NCI-H82 (cell line): ENCODE measurements around the gene C1orf53.
A peak's percentile ranks its signal among the peaks of the same experiment; 100 is the strongest.
"Not testable (repeated sequence)": the region's sequence is repeated elsewhere in the genome, so short reads cannot be mapped to it uniquely, and the experiment has no call there.

ENCODE experiments used
- DNase-seq: peaks from one replicate; lab custom pipeline; 2025; lab: John Stamatoyannopoulos, UW

The C1orf53 gene

DNA sequence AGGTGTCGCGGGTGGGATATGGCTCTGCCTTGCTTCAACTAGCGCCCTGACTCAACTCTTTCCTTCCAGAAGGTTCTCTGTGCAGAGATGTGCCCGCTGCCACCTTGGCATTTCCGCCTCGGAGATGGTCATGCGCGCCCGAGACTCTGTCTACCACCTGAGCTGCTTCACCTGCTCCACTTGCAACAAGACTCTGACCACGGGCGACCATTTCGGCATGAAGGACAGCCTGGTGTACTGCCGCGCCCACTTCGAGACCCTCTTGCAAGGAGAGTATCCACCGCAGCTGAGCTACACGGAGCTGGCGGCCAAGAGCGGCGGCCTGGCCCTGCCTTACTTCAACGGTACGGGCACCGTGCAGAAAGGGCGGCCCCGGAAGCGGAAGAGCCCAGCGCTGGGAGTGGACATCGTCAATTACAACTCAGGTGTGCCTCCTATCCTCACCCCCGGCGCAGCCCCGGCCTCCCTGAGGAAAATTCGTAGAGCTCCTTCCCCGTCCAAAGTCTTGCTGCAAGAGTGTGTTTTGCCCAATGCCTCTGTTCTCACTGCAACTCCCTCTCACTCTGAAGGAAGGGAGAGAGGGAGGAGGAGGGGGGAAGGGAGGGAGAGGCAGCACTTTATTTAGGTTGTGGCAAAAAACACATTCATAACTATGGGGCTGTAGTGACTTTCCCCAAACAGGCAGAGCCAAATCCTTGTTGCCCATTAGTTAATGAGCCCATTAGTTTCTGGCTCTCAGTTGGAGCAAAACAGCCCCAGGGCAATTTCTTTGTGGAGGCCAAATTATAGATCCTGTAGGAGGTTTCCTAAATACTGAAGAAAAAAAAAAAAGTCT lies 19.0 kb downstream of the C1orf53 start:
- DNase-seq = no peak

DNA sequence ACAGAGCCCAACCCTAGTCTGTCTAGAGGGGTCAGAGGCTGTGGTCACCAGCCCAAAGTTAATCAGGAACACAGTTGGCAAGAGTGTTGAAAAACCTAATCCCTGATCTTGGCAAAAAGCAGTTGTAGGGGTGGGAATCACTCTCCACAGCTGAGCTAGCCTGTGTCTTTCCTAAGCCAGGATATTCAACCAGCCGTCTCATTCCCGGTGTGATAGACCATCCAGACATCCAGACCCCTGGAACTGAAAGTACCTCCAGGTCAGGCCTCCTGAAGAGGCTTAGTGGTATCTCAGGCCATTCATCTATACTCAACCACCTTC lies 19.6 kb downstream of the C1orf53 start:
- no peak for DNase-seq

DNA sequence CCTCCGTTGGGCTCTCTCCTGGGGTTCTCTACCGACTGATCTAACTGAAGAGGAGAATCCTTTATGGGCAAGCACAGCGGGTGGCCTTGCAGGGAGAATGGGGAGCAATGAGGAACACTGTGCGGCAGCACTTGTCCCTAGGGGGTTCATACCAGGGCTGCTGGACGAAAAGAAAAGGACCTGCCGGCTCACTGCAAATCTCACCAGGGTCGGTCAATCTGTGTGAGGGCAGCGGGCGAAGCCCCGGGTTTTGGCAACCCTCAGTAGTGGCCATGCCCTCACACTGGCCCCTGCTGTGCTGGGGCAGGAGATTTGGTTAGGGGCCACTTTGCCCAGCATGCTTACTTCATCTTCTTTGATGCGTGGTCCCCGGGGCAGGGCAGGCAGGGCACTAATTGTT lies 20.6 kb downstream of the C1orf53 start:
- DNase-seq = no peak

DNA sequence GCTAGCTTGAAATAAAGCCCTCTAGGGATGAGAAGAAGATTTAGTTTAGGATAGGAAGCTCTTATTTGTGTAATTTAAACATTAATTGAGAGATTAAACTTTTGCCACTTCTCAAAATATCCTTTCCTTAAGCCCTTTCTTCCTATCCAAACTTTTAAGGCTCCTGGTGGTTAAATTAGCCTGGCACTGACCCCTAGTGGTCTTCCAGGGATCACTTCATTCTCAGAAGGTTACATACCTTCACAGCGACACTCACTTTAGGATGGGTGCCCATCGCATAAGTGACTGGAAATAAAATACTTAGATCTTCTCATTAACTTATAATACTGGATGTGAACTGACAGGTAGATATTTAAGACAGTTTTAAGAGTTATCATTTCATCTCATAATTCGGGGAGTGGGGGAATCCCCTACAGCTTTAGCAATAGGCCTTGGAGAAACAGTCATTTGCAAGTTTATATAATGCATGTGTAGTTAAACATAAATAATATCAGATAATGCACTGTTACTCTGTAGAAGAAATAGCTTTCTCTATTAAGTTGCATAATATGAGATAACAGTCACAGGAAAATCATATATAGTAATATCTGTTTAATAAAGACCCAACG lies 22.2 kb downstream of the C1orf53 start:
- peak; percentile 83 for DNase-seq

DNA sequence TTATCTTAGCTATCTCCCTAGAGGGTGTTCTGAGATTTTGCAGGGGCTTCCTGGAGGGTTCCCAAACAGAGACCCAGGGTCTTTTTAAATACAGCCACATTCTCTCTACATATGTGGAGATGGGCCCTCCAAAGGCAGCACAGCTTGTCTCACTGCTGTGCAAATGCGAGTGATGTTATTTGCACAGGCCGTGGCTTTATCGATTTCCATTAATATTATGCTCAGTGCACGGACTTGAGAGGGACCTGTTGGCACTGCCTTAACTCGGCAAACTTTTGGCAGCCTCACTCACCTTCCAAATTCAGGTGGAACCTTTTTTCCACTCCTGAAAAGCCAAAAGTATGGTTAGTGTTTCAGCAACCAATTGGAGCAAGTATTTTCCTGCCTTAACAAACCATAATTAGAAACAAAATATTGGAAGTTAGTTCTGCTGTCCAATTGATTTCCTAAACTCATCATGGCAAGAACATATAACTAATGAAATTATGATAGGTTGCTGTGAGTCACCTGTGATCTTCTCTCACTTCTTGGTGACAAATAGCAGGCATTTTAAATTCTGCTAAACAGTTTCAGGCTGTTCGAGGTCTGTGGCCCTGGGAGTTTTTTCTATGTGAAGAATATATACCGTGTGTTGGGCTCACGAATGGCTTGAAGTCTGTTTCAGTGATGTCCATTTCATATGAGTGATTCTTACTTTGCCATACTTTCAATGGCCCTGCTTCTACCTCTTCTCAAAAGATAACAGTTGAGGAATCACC lies 25.7 kb downstream of the C1orf53 start:
- DNase-seq = no peak

DNA sequence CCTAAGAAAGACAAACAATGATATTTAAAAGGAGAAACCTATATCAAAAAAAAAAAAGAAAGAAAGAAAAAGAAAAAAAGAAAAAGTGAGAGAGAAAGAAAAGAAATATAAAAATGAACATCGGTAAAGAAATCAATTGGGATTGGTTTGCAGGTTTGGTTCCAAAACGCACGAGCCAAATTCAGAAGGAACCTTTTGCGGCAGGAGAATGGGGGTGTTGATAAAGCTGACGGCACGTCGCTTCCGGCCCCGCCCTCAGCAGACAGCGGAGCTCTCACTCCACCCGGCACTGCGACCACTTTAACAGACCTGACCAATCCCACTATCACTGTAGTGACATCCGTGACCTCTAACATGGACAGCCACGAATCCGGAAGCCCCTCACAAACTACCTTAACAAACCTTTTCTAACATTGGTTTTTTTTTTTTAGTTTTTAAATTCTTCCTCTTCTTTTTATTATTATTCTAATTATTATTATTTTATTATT lies 26.5 kb downstream of the C1orf53 start:
- DNase-seq = no peak

DNA sequence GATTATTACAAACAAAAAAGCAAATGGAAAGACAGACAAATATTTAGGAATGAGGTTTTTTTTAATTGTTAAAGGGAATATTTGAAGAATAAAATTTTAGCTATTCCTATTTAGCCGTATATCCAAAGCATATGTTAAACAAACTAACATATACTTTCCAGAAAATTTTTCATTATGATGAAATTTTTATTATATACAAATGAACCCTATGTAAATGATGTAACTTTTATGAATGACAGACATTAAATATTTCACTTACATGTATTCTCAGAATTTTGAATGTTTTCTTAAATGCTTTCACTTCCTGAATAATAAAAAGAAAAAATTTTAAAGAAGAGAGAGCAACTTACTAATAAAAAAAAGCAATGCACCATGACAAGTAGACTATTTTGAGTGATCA lies 30.6 kb downstream of the C1orf53 start:
- no peak for DNase-seq

DNA sequence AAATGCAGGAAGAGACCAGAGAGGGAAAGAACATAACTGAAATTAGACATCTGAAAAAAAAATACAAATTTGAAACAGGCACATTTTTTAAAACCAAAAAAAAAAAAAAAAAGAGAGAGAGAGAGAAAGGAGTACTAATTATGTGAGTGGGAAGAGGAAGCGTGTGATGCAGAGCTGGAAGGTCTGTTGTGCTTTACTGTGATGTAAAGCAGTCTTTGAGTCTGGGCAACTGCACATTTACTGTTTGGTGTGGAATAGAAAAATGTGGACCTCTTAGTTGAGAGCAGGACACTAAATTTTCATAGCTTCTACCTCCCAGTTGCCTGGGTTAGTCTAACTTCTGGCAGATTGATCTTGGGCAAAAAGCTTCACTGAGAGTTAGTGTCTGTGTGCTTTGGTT lies 31.2 kb downstream of the C1orf53 start:
- DNase-seq = no peak

DNA sequence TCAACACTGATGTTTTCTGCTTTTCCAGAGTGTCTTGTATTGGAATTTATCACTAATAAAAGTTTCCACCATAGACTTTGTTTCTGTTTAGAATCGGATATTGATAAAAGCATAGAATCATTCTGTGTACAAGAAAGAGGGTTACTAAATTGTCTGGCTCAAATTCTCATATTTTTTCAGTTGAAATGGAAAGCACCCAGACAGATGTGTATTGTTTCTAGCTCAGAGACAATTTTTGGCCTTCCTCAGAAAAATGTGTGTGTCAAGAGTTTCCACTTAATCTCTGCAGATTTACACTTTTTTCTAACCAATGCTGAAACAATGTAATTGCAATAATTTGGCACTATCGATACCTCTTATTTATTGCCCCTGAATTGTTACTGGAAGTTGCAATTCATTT lies 35.0 kb downstream of the C1orf53 start:
- DNase-seq = no peak

DNA sequence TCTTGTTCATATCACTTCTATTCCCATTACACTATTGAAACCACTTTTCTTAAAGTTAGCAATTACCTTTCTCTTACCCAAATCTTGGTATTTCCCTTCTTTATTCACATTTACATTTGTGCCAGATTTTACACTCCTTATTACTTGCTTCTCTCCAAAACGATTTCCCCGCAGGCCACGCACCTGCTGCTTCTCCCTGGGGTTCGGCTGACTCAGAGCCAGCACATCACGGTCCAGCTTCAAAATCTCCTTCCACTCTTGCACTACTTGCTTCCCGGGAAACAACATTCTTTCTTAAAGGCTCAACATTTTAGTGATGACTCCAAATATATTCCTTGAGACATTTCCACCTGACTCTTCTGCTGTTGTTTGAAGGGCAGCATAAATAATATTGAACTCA lies 35.5 kb downstream of the C1orf53 start:
- no peak for DNase-seq

DNA sequence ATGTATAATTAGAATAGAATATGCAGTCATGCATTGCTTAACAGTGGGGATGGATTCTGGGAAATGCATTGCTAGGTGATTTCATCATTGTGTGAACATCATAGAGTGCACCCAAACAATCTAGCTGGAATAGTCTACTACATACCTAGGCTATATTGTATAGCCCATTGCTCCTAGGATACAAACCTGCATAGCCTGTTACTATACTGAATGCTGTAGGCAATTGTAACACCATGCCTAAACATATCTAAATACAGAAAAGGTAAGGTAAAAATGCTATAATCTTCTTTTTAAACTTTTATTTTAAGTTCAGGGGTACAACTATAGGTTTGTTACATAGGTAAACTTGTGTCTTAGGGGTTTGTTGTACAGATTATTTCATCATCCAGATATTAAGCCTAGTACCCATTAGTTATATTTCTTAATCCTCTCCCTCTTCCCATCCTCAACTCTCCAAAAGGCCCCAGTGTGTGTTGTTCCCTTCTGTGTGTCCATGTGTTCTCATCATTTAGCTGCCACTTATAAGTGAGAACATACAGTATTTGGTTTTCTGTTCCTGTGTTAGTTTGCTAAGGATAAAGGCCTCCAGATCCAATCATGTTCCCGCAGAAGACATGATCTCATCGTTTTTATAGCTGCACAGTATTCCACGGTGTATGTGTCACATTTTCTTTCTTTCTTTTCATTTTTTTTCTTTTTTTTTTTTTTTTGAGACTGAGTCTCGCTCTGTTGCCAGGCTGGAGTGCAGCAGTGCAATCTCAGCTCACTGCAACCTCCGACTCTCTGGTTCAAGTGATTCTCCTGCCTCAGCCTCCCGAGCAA lies 36.9 kb downstream of the C1orf53 start:
- DNase-seq = not testable (repeated sequence)

DNA sequence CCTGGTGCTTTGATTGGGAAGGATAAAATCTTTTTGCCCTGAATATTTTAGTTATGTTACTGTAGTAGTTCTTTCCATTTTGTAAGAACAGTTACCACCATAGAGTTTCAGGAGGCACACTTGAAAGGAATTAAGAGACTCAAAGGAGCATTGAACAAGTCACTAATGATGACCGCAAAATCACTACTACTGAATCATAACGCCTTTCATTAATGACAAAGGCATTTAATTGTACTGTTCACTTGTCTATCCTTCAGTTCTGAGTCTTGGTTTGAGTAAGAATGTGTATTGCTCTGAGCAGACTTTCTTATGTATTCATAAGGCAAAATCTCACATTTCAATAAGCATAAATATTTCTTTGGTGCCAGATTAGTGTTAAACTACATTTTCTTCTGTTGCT lies 39.6 kb downstream of the C1orf53 start:
- no peak for DNase-seq

DNA sequence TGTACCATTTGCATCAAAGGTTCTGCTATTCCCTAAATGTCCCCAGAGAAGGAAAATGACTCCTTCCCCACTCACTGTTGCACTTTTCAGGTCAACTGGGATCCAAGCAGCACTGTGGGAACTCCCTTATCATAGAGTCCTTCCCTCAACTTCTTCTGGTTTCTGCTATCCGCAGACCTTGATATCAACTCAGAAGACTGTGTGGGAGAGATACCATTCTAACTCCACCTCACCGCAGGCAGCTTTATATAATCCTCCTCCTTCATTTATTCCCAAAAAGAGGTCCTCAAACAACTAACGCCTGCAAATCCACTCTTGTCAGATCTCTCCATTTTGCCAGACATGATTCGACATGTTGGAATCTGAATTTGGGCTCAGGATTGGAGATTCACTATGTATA lies 42.1 kb downstream of the C1orf53 start:
- DNase-seq = no peak

DNA sequence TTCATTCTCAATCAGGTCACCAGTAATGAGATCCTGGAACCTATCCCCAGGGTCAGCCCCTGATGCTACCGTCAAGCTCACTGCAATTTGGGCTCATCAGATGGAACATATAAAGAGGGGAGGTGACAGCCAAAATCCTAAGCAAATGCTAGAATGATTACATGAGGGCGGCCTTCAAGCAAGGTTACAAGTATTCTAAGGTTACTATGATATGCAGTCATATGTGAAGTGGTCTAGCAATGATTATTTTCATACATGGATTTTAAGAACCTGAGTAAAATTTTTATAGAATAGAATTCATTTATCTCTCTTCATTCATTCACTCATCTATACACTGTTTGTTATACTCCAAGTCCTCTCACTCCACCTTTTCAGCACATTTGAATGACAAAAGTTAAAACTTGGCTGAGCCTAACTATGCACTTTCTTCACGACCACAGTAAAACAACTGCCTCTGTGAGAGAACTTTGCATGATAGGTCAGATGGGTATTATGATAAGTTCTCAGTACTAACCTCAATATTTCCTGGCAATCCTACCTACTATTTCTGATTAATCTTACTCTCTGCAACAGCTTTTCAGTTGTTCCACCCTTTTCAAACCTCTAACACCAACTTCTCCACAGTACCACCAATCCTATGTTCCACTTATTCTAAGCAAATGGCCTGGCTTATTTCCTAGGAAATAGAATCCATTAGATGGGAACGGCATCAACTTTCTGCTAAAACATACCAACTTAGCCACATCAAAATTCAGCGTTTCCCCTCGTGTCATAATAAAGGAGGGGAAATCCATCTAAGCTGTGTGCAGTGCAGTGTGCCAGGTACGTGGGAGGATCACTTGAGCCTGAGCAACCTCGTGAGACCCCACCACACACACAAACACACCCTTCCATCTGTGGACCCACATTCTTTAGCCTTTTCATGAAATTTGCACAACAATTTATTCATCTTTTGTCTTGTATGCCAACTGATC lies 46.8 kb downstream of the C1orf53 start:
- no peak for DNase-seq

DNA sequence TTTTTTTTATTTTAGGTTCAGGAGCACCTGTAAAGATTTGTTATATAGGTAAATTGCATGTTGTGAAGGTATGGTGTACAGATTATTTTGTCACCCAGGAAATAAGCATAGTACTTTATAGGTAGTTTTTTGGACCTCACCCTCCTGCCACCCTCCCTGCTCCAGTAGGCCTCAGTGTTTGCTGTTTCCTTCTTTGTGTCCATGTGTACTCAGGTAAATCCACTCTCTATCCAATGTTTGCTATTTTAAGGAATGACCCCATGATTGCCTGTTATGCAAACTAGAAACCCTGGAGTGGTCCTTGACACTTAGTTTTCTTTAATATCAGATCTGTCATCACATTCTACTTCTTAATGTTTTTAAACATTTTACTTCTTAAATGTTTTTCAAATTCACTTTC lies 48.7 kb downstream of the C1orf53 start:
- DNase-seq = no peak

DNA sequence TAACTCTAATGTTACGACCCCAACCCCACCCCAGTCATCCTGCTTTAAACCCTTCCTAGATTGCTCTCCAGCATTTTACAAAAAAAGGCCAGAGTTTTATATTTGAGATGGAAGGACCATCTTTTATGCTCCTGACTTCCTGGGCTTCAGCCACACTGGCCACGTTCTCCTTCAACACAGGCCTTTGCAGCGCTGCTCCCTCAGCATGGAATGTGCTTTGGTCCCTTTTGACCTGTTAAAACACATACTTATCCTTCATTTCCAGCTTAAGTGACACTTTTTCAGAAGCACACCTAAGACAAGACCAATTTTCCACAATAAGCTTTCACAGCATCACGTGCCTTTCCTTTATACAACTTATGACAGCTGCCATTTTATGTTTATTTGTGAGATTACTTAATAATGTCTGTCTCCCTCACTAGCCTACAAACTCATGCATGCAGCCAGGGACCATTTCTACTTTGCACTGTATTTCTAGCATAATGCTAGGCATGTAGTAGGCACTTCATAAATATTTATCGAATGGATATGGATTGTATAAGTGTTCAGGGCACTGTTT lies 49.3 kb downstream of the C1orf53 start:
- DNase-seq = no peak

DNA sequence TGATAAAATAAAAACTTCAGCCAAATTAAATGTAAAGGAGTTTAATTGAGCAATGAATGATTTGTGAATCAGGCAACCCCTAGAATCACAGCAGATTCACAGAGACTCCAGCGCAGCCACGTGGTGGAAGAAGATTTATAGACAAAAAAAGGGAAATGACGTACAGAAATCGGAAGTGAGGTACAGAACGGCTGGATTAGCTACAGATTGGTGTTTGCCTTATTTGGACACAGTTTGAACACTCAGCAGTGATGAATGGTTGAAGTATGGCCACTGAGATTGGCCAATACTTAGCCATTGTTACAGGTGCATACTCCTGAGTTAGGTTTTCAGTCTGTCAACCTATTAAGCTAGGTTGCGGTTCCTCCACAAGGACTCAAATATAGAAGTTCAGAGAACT lies 51.0 kb downstream of the C1orf53 start:
- DNase-seq = not testable (repeated sequence)

DNA sequence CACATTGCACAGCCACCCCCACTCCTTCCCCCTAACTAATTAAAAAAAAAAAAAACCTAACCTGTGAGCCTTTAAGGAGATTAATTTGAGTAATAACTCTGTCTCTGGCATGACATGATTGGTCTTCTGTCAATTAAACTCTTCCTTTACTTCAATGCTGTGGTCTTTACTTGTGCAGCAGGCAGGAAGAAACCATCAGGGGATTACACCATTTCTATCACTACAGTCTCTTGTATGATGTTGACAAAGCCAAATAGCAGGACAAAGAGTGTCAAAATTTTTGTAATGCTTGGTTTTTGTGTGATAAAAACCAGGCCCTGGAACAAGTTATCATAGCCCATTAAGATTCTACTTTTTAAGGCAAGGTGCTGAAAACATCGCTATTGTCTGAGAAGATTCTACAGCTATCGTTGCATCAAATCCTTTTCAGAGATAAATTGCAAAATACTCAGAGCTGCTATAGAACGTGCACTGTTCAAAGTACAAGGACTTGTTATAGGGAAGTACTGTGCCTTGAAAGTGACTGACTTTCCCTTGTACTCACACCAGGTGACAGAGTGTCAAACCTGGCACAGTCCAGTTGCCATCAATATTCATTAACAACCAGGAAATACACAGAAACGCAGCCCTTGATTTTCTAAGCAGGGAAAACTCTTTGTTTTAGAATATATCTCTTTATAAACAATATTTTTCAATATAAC lies 52.4 kb downstream of the C1orf53 start:
- peak; percentile 84 for DNase-seq

DNA sequence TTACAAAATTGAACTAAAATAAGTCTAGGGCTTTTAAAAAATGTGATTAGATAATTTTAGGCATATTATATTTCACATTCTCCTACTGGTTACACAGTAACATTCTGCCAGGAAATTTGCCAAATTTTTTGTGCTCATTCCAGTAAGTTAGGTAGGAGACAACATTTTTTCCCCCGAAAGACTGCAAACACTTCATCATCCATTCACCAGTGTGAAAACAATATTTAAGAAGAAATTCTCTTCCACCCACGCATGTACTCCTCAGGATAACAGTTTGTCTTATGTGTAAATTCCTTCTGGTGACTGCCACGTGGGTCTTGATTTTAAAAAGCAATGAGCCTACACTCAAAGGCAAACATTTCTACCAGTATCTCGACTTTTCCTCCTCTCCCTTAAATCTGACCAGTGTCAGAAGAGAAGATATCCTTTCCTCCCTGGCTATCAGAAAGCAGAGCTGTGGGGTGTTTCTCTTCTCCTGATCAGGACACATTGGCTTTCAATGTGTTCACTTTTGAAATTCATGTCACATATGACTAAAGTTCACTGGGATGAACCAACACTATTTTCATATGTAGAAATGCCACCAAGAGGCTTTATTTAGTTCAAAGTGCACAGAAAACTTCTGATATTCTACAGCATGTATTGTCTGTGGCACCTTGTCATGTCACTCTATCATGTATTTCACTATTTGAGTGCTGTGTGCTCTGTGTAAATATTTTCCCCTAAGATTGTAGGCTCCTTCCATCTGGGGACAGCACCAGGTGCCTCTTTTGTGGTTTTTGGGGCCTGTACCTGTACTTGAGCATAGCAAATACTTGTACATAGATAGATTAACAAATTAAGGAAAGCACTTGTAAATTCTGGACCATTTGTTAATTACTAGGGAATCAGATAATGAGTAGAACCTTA lies 53.3 kb downstream of the C1orf53 start:
- no peak for DNase-seq
